GM23248 (cell line): ENCODE results near the gene FURIN. TPM values are rescaled to one million over a fixed set of nuclear protein-coding genes. Genes with fewer than 3 reads are reported as not detected.

ENCODE experiments used
- DNase-seq: peaks from one replicate; pipeline ENCODE4 v3.0.0-alpha.2; 2015
- H2AFZ ChIP-seq: fragments of 200-600 bp; sonication (generic); 2 replicates; pipeline ENCODE4 v1.6.1; 2016; ENCODE audit warnings: antibody characterized with exemption
- H3F3A ChIP-seq: fragments of 200-600 bp; sonication (generic); 2 replicates; pipeline ENCODE4 v1.6.1; 2016; ENCODE audit warnings: mild to moderate bottlenecking, antibody characterized with exemption, mixed run types; ENCODE audit not compliant: insufficient read depth
- H3K27ac ChIP-seq: fragments of 200-600 bp; sonication (generic); 2 replicates; pipeline ENCODE4 v1.5.1; 2016; ENCODE audit warnings: mild to moderate bottlenecking
- H3K27me3 ChIP-seq: fragments of 200-600 bp; sonication (generic); replicated peaks from 2 replicates; pipeline ENCODE4 v1.6.1; 2016; ENCODE audit warnings: mild to moderate bottlenecking; ENCODE audit not compliant: insufficient read depth
- H3K36me3 ChIP-seq: fragments of 200-600 bp; sonication (generic); 2 replicates; pipeline ENCODE4 v1.6.1; 2016; ENCODE audit warnings: low read depth, mild to moderate bottlenecking
- H3K4me1 ChIP-seq: fragments of 200-600 bp; sonication (generic); 2 replicates; pipeline ENCODE4 v1.6.1; 2016; ENCODE audit warnings: mild to moderate bottlenecking; ENCODE audit not compliant: insufficient read depth
- H3K4me2 ChIP-seq: fragments of 200-600 bp; sonication (generic); one replicate; pipeline ENCODE4 v1.6.1; 2016; ENCODE audit warnings: mild to moderate bottlenecking; ENCODE audit not compliant: unreplicated experiment
- H3K4me3 ChIP-seq: fragments of 200-600 bp; sonication (generic); 2 replicates; pipeline ENCODE4 v1.5.1; 2016; ENCODE audit warnings: mild to moderate bottlenecking
- H3K79me2 ChIP-seq: fragments of 200-600 bp; sonication (generic); 2 replicates; pipeline ENCODE4 v1.6.1; 2016; ENCODE audit warnings: mild to moderate bottlenecking; ENCODE audit not compliant: insufficient read depth
- H3K9ac ChIP-seq: fragments of 200-600 bp; sonication (generic); 2 replicates; pipeline ENCODE4 v1.6.1; 2016; ENCODE audit warnings: mild to moderate bottlenecking
- H3K9me2 ChIP-seq: fragments of 200-600 bp; sonication (generic); 2 replicates; pipeline ENCODE4 v1.6.1; 2016; ENCODE audit warnings: mixed run types, mild to moderate bottlenecking, moderate library complexity; ENCODE audit not compliant: insufficient read depth
- H3K9me3 ChIP-seq: fragments of 200-600 bp; sonication (generic); one replicate; pipeline ENCODE4 v1.6.1; 2017; ENCODE audit warnings: low read depth
- H4K20me1 ChIP-seq: fragments of 200-600 bp; sonication (generic); 2 replicates; pipeline ENCODE4 v1.6.0; 2016; ENCODE audit not compliant: insufficient read depth
- EZH2 ChIP-seq: fragments of 200-600 bp; sonication (generic); IDR thresholded peaks from 2 replicates; pipeline ENCODE4 v1.6.1; 2018; ENCODE audit warnings: antibody characterized with exemption, mild to moderate bottlenecking; ENCODE audit not compliant: insufficient read depth, poor library complexity, severe bottlenecking
- EZH2phosphoT487 ChIP-seq: fragments of 200-600 bp; sonication (generic); IDR thresholded peaks from 2 replicates; pipeline ENCODE4 v1.6.1; 2018; ENCODE audit warnings: antibody characterized with exemption, moderate library complexity, mild to moderate bottlenecking, low read depth; ENCODE audit not compliant: insufficient read depth
- WGBS, 2 experiments: methylation state at CpG; one replicate each; pipeline ENCODE4 v1.1.6; 2015 to 2017; ENCODE audit warnings: low lambda C conversion rate in 2 of 2, low coverage in 1 of 2; ENCODE audit errors: missing lambda C conversion rate in 2 of 2; 5-methylcytosine and 5-hydroxymethylcytosine counted together
- in situ Hi-C: fragments of 300-500 bp; cut with MboI; formaldehyde crosslinking; loops from 2 replicates; pipeline ENCODE4 v1.15.0; 2020
- polyA plus RNA-seq: library from polyadenylated mRNA; unstranded; fragments of >200 nt; fragmentation: Nextera tagmentation; extraction: Ambion mirVana; gene quantifications from 2 replicates; pipeline ENCODE4 v1.2.1, GENCODE V29; 2016
- total RNA-seq: library from RNA; depleted of rRNA; stranded (reverse); fragments of >200 nt; shearing (Covaris generic); gene quantifications from 2 replicates; pipeline ENCODE4 v1.2.3, GENCODE V29; 2014

The FURIN gene
- total and polyA plus RNA-seq, 2 experiments from 2014 or later: 13.9 to 50.8 TPM

DNA sequence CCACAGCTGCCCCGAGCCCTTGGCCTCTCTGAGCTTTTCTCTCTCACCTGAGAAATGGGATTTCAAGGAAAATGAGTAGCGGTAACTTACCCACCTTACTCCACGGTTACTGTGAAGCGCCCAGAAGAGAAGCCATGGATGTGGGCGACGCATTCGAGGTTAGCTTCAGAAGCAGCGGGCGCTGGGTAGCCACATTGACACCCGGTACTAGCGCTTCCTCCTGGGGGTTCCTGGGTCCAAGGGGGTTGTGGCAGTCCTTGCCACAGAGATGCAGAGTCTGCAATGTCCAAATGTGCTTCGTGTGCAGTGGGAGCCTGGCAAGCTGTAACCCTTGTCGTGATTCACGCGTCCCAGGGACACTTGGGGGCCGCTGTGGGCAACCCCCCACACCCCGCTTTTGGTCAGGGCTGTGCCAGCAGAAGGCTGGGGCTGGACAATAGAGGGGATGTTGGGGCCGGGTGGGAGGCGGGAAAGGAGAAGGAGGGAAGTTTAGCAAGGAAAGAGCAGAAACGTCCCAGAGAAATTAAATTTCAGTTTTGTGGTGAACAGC lies 41.4 kb upstream of the FURIN start:
- no peaks in the 10 kb centered on the region for H3F3A ChIP-seq
- H3K9ac ChIP-seq: no peak overlapping the region
- H3K9me2 ChIP-seq: no peaks in the 10 kb centered on the region
- no peaks in the 10 kb centered on the region for H3K4me1 ChIP-seq
- no peaks in the 10 kb centered on the region for H3K36me3 ChIP-seq
- no peak overlapping the region for H3K4me2 ChIP-seq
- DNase-seq: no peak
- no peak for TF ChIP-seq EZH2
- no peak for TF ChIP-seq EZH2phosphoT487
- no peaks in the 10 kb centered on the region for H3K9me3 ChIP-seq
- H3K27ac ChIP-seq: no peak overlapping the region
- 83 to 84% methylated on average over 20 of the region's 20 CpGs for WGBS, 2 experiments
- no peaks in the 10 kb centered on the region for H3K27me3 ChIP-seq
- in situ Hi-C loops: no loop called here
- H2AFZ ChIP-seq: no peak overlapping the region
- H3K79me2 ChIP-seq: no peaks in the 10 kb centered on the region
- H4K20me1 ChIP-seq: no peaks in the 10 kb centered on the region
- no peak overlapping the region for H3K4me3 ChIP-seq

DNA sequence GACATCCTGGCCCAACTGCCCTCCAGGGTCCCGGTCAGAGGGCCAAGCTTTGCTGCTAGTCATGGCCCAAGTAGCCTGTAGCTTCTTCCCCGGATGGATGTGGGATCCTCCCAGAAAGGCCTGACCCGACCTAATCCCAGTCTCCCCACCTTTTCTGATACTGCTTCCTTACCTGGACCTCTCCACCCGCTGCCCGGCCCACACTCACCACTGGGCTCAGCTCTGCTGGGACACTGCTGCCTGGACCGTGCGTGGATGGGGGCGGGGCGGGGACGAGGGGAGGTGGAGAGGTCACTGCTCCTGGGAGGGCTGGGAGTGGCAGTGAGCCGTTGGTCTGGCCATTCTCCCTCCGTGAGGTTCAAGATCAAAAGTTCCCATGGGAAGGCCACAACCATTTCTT lies 40.3 kb upstream of the FURIN start:
- no peak overlapping the region for H3K27ac ChIP-seq
- in situ Hi-C loops: no loop called here
- H3K4me2 ChIP-seq: no peak overlapping the region
- no peaks in the 10 kb centered on the region for H3K9me3 ChIP-seq
- H3K9ac ChIP-seq: no peak overlapping the region
- H3K4me3 ChIP-seq: no peak overlapping the region
- H3K36me3 ChIP-seq: no peaks in the 10 kb centered on the region
- no peaks in the 10 kb centered on the region for H4K20me1 ChIP-seq
- no peaks in the 10 kb centered on the region for H3F3A ChIP-seq
- 71 to 74% methylated on average over 4 to 12 of the region's 12 CpGs for WGBS, 2 experiments
- TF ChIP-seq EZH2phosphoT487 (no peak), EZH2 (no peak)
- H3K27me3 ChIP-seq: no peaks in the 10 kb centered on the region
- H3K4me1 ChIP-seq: no peaks in the 10 kb centered on the region
- H3K79me2 ChIP-seq: no peaks in the 10 kb centered on the region
- no peak overlapping the region for H2AFZ ChIP-seq
- no peak for DNase-seq
- H3K9me2 ChIP-seq: no peaks in the 10 kb centered on the region

DNA sequence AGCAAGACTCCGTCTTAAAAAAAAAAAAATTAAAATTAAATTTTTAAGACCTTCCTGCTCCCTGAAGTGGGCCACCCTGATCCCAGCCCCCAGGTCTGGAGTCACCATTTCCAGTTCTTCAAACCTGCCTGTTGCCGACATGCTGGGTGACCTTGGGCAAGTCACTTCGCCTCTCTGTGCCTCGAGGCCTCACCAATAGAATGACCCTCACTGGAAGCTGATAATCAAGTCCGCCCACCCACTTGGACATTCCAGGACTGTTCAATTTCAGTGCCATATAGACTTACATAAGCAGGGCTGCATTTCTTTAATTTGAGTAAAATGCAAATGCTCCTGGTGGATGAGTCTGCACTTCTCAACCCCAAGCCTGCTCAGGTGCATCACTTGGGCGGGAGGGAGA lies 39.3 kb upstream of the FURIN start:
- H3K27ac ChIP-seq: no peak overlapping the region

DNA sequence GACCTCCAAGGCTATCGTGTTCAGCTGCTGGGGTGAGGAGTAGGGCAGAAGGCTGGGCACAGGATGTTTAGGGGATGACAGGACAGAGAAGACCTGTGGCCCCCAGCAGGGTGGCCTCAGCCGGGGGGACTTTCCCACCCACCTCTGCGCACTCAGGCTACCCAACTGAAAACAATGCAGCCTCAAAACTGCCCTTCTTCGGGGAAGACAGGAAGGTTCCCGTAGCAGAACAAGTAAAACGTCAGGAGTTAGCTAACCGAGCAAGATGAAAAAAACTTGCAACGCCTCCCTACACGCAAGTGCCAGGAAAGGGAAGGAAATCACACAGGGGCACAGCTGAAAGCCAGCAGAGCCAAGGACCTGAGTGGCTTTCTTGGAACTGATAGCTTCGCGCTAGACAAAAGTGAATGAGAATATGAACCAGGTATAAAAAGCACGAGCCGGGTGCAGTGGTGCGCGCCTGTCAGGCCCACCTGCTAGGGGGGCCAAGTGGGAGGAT lies 38.4 kb upstream of the FURIN start:
- DNase-seq: no peak
- H3K9me2 ChIP-seq: no peaks in the 10 kb centered on the region
- H3F3A ChIP-seq: no peaks in the 10 kb centered on the region
- no peaks in the 10 kb centered on the region for H3K4me1 ChIP-seq
- WGBS, 2 experiments: 69 to 73% methylated on average over 15 of the region's 15 CpGs
- TF ChIP-seq EZH2 (no peak), EZH2phosphoT487 (no peak)
- H2AFZ ChIP-seq: no peak overlapping the region
- no peak overlapping the region for H3K4me3 ChIP-seq
- H3K36me3 ChIP-seq: no peaks in the 10 kb centered on the region
- no peaks in the 10 kb centered on the region for H3K79me2 ChIP-seq
- no peaks in the 10 kb centered on the region for H4K20me1 ChIP-seq
- H3K4me2 ChIP-seq: no peak overlapping the region
- H3K9me3 ChIP-seq: no peaks in the 10 kb centered on the region
- no peak overlapping the region for H3K9ac ChIP-seq
- H3K27ac ChIP-seq: no peak overlapping the region
- in situ Hi-C loops: no loop called here
- H3K27me3 ChIP-seq: no peaks in the 10 kb centered on the region

More for the DNA sequence above, 39.3 kb upstream of the FURIN start:
- H3K79me2 ChIP-seq: no peaks in the 10 kb centered on the region
- H3K27me3 ChIP-seq: no peaks in the 10 kb centered on the region
- no peak overlapping the region for H3K4me2 ChIP-seq
- no peak overlapping the region for H2AFZ ChIP-seq
- no peaks in the 10 kb centered on the region for H3K9me3 ChIP-seq
- H3K9me2 ChIP-seq: no peaks in the 10 kb centered on the region
- no peak overlapping the region for H3K9ac ChIP-seq
- DNase-seq: no peak
- H4K20me1 ChIP-seq: no peaks in the 10 kb centered on the region
- no peak overlapping the region for H3K4me3 ChIP-seq
- 81 to 84% methylated on average over 6 of the region's 6 CpGs for WGBS, 2 experiments
- in situ Hi-C loops: no loop called here
- TF ChIP-seq EZH2 (no peak), EZH2phosphoT487 (no peak)
- H3F3A ChIP-seq: no peaks in the 10 kb centered on the region
- H3K36me3 ChIP-seq: no peaks in the 10 kb centered on the region
- H3K4me1 ChIP-seq: no peaks in the 10 kb centered on the region
